Uterus (tissue), 2 donors: ENCODE measurements around the gene ACE.

ENCODE experiments used
- CTCF ChIP-seq, 4 experiments: fragments of 200-600 bp in 2 of 4; fragments of 450-650 bp in 2 of 4; sonication (generic) in 2 of 4; IDR thresholded peaks; one replicate each; pipeline ENCODE4 v1.5.1; 2016 to 2019; ENCODE audit warnings: antibody characterized with exemption in 4 of 4, mild to moderate bottlenecking in 2 of 4, moderate library complexity in 1 of 4
- POLR2A ChIP-seq, 2 donors: fragments of 450-650 bp; IDR thresholded peaks; one replicate each; pipeline ENCODE4 v1.6.1; 2016; ENCODE audit warnings: antibody characterized with exemption in 2 of 2, mild to moderate bottlenecking in 1 of 2, moderate library complexity in 1 of 2

GRCh38 chr17:63516910-63517824 lies 40.3 kb downstream of the ACE start:
- TF ChIP-seq CTCF (IDR thresholded peaks at IDR 0.05) (no peak), POLR2A (IDR thresholded peaks at IDR 0.05) (no peak)
